Panc1 (cell line): Measurements from ENCODE around the gene MATN1. TPM values are rescaled to one million over a fixed set of nuclear protein-coding genes. Genes with fewer than 3 reads are reported as not detected.

Source experiments
- ATAC-seq: fragments of 200-7000 bp; cut with Tn5 transposase; 2 replicates; pipeline ENCODE4 v1.9.1; 2020; ENCODE audit warnings: mild to moderate bottlenecking, moderate library complexity
- BruUV-seq: library from RNA; stranded (reverse); fragments of 400-500 nt; replicated peaks from 2 replicates; lab custom pipeline; 2021; lab: Mats Ljungman, UMichigan
- CTCF ChIA-PET: fragments of 300-600 bp; sonication (Branson Sonifier 250); formaldehyde crosslinking; loops from one replicate; lab custom pipeline; 2022; ENCODE audit warnings: antibody characterized with exemption; lab: Charles Lee
- POLR2A ChIA-PET: fragments of 300-600 bp; sonication (Branson Sonifier 250); formaldehyde crosslinking; loops from one replicate; lab custom pipeline; 2022; ENCODE audit warnings: antibody characterized with exemption; lab: Charles Lee
- DNase-seq: peaks from one replicate; pipeline ENCODE4 v3.0.0-alpha.2; 2010; ENCODE audit warnings: low read depth, low spot score
- H3K27ac ChIP-seq: 2 replicates; pipeline ENCODE4 v1.5.1; 2011; ENCODE audit warnings: mild to moderate bottlenecking, low read length, inconsistent platforms
- H3K27me3 ChIP-seq: fragments of 200-500 bp; sonication (Bioruptor generic); 2 replicates; pipeline ENCODE4 v1.6.0; 2014; ENCODE audit warnings: low read length, inconsistent platforms; ENCODE audit not compliant: control insufficient read depth, insufficient read depth
- H3K36me3 ChIP-seq: fragments of 200-500 bp; sonication (Bioruptor generic); 2 replicates; pipeline ENCODE4 v1.5.1; 2014; ENCODE audit warnings: inconsistent platforms, mild to moderate bottlenecking, low read length, moderate library complexity; ENCODE audit not compliant: control insufficient read depth, insufficient read depth
- H3K4me1 ChIP-seq: 2 replicates; pipeline ENCODE4 v1.5.1; 2011; ENCODE audit warnings: inconsistent platforms, mild to moderate bottlenecking, low read length, moderate library complexity; ENCODE audit not compliant: control insufficient read depth, insufficient read depth
- H3K4me3 ChIP-seq, 2 experiments: 2 replicates each; pipeline ENCODE4 v1.5.1; 2011 to 2012; ENCODE audit warnings: low read depth in 2 of 2, low read length in 2 of 2, mild to moderate bottlenecking in 2 of 2, inconsistent platforms in 1 of 2, moderate library complexity in 1 of 2
- H3K9me3 ChIP-seq: fragments of 200-500 bp; sonication (Bioruptor generic); 2 replicates; pipeline ENCODE4 v1.5.1; 2014; ENCODE audit warnings: low read depth, mild to moderate bottlenecking, inconsistent platforms, low read length, moderate library complexity; ENCODE audit not compliant: control insufficient read depth, insufficient read depth
- POLR2AphosphoS5 ChIP-seq: IDR thresholded peaks from 2 replicates; pipeline ENCODE4 v1.6.1; 2012; ENCODE audit warnings: mild to moderate bottlenecking, low read depth, low read length, moderate library complexity
- REST ChIP-seq, 2 experiments: IDR thresholded peaks; 2 replicates each; pipeline ENCODE4 v1.6.1; 2011 to 2012; ENCODE audit warnings: low read depth in 2 of 2, control low read depth in 1 of 2, low read length in 1 of 2, mild to moderate bottlenecking in 1 of 2, moderate library complexity in 1 of 2; ENCODE audit not compliant: insufficient read depth in 1 of 2
- SIN3A ChIP-seq: IDR thresholded peaks from 2 replicates; pipeline ENCODE4 v1.6.1; 2012; ENCODE audit warnings: low read depth, mild to moderate bottlenecking, low read length, moderate library complexity, borderline replicate concordance; ENCODE audit not compliant: insufficient read depth
- TCF7L2 ChIP-seq: IDR thresholded peaks from 2 replicates; pipeline ENCODE4 v1.6.1; 2011; ENCODE audit warnings: mild to moderate bottlenecking, low read depth, low read length, inconsistent platforms
- in situ Hi-C: cut with HindIII; loops from 2 replicates; pipeline ENCODE4 v1.10.0; 2016; ENCODE audit warnings: low sequenced_read_pairs, low pct_unique_long_range_greater_than_20kb
- intact Hi-C: fragments of 100-400 bp; cut with micrococcal nuclease; formaldehyde crosslinking; loops from one replicate; pipeline ENCODE4 v1.10.0; 2022; ENCODE audit not compliant: unreplicated experiment
- total RNA-seq: library from RNA; stranded (reverse); gene quantifications from one replicate; pipeline ENCODE4 v1.2.1, GENCODE V29; 2021; ENCODE audit not compliant: unreplicated experiment
- TF ChIP-seq, protein P1 (sequence below): fragments of 450-650 bp; IDR thresholded peaks from 2 replicates; pipeline ENCODE4 v1.5.1; 2017; ENCODE audit warnings: mild to moderate bottlenecking

MATN1 gene
- total RNA-seq, 1 experiment from 2014 or later: 0.59 TPM

- no peak for DNase-seq
- ChIA-PET CTCF (no interaction called here), POLR2A (no interaction called here)
- no peaks in the 10 kb centered on the region; the same call in 1 of the 2 replicates for H3K4me1 ChIP-seq
- no peak overlapping the region for H3K27ac ChIP-seq
- no peaks in the 10 kb centered on the region for H3K36me3 ChIP-seq
- H3K27me3 ChIP-seq: peaks cover 11% of the 10 kb centered on the region; the same call in 1 of the 2 replicates
- BruUV-seq: no TSS peak
- no peaks in the 10 kb centered on the region for H3K9me3 ChIP-seq
- no peak for ATAC-seq
- intact Hi-C loops: no loop called here
- H3K4me3 ChIP-seq: no peak overlapping the region
- TF ChIP-seq, protein P1, sequence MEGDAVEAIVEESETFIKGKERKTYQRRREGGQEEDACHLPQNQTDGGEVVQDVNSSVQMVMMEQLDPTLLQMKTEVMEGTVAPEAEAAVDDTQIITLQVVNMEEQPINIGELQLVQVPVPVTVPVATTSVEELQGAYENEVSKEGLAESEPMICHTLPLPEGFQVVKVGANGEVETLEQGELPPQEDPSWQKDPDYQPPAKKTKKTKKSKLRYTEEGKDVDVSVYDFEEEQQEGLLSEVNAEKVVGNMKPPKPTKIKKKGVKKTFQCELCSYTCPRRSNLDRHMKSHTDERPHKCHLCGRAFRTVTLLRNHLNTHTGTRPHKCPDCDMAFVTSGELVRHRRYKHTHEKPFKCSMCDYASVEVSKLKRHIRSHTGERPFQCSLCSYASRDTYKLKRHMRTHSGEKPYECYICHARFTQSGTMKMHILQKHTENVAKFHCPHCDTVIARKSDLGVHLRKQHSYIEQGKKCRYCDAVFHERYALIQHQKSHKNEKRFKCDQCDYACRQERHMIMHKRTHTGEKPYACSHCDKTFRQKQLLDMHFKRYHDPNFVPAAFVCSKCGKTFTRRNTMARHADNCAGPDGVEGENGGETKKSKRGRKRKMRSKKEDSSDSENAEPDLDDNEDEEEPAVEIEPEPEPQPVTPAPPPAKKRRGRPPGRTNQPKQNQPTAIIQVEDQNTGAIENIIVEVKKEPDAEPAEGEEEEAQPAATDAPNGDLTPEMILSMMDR: no peak
- no peak for TF ChIP-seq POLR2AphosphoS5
- TF ChIP-seq REST (IDR thresholded peaks at IDR 0.05; ENCODE audit: insufficient read depth in 1 of 2, low read depth in 2 of 2, low read length in 1 of 2): no peak
- no peak for TF ChIP-seq TCF7L2
- no peak for TF ChIP-seq SIN3A
- in situ Hi-C loops: no loop called here
These were observed 42.5 kb downstream of the MATN1 start for GRCh38 chr1:30680879-30681278.

DNA sequence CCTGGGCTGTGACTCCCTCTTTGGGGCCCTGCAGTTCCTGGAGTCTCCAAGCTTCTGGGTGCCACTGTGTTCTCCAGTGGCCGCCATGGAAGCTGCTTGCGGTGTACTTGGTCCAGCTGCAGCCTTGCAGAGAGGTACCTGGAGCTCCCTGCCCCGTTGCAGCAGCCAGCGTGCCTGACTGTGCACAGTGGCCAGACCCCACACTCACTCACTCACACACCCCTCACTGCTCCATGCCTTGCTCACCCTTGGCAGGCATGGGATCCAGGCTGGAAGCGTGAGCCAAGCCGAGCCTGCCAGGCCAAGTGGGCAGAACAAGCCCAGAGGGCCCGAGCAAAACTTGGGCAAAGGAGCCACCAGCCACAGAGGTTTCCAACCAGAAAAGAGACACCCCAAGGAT, 43.0 kb downstream of the MATN1 start:
- POLR2A ChIA-PET: no interaction called here
- ATAC-seq: no peak
- H3K36me3 ChIP-seq: no peaks in the 10 kb centered on the region
- CTCF ChIA-PET: no interaction called here
- in situ Hi-C loops: no loop called here
- no peak overlapping the region for H3K4me3 ChIP-seq
- TF ChIP-seq TCF7L2: no peak
- no peak for TF ChIP-seq SIN3A
- TF ChIP-seq REST (IDR thresholded peaks at IDR 0.05; ENCODE audit: insufficient read depth in 1 of 2, low read depth in 2 of 2, low read length in 1 of 2): no peak
- TF ChIP-seq, protein P1: no peak
- TF ChIP-seq POLR2AphosphoS5: no peak
- no peak overlapping the region for H3K27ac ChIP-seq
- no peaks in the 10 kb centered on the region; the same call in 1 of the 2 replicates for H3K4me1 ChIP-seq
- H3K27me3 ChIP-seq: peaks cover 11% of the 10 kb centered on the region; the same call in 1 of the 2 replicates
- no peaks in the 10 kb centered on the region for H3K9me3 ChIP-seq
- intact Hi-C loops: no loop called here
- BruUV-seq: no TSS peak
- DNase-seq: no peak
